ENCODE results near the gene CFAP298. TPM values are rescaled to one million over a fixed set of nuclear protein-coding genes. Genes with fewer than 3 reads are reported as not detected.

Gene CFAP298
- total and polyA plus RNA-seq, 2 of the 13 experiments (the other 11 are each of a cell fraction or from before 2014, with no cell fraction given), result 21.2 to 62.2 TPM

DNA sequence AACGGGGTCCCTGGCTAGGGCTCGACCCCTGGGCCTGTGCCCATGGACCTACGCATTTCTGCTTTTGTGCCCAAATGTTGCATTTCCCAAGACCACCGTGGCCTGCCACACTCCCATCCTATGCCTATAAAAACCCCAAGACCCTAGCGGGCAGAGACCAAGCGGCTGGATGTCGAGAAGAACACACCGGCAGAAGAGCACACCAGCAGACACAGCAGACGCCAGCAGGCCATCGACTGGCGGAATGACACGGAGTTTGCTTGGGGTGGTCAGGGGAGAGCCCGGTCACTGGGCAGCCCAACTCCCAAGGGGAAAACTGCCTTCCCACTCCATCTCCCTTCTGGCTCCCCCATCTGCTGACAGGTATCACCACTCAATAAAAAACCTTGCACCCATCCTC, 31.2 kb downstream of the CFAP298 start:
- no peak for ATAC-seq
- no peak overlapping the region for H3K4me2 ChIP-seq (ENCODE audit: low read depth, low read length)
- H3K9ac ChIP-seq (ENCODE audit: insufficient read depth, low read depth, low read length), result no peak overlapping the region
- no peak for TF ChIP-seq ZNF841 (CRISPR knock-in tag; IDR thresholded peaks at IDR 0.05; ENCODE audit: borderline replicate concordance)
- TF ChIP-seq, protein P1, sequence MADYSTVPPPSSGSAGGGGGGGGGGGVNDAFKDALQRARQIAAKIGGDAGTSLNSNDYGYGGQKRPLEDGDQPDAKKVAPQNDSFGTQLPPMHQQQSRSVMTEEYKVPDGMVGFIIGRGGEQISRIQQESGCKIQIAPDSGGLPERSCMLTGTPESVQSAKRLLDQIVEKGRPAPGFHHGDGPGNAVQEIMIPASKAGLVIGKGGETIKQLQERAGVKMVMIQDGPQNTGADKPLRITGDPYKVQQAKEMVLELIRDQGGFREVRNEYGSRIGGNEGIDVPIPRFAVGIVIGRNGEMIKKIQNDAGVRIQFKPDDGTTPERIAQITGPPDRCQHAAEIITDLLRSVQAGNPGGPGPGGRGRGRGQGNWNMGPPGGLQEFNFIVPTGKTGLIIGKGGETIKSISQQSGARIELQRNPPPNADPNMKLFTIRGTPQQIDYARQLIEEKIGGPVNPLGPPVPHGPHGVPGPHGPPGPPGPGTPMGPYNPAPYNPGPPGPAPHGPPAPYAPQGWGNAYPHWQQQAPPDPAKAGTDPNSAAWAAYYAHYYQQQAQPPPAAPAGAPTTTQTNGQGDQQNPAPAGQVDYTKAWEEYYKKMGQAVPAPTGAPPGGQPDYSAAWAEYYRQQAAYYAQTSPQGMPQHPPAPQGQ (CRISPR knock-in tag; IDR thresholded peaks at IDR 0.05; ENCODE audit: borderline replicate concordance), result no peak
- TF ChIP-seq MIXL1 (CRISPR knock-in tag; IDR thresholded peaks at IDR 0.05), result no peak
- TF ChIP-seq, protein P2, sequence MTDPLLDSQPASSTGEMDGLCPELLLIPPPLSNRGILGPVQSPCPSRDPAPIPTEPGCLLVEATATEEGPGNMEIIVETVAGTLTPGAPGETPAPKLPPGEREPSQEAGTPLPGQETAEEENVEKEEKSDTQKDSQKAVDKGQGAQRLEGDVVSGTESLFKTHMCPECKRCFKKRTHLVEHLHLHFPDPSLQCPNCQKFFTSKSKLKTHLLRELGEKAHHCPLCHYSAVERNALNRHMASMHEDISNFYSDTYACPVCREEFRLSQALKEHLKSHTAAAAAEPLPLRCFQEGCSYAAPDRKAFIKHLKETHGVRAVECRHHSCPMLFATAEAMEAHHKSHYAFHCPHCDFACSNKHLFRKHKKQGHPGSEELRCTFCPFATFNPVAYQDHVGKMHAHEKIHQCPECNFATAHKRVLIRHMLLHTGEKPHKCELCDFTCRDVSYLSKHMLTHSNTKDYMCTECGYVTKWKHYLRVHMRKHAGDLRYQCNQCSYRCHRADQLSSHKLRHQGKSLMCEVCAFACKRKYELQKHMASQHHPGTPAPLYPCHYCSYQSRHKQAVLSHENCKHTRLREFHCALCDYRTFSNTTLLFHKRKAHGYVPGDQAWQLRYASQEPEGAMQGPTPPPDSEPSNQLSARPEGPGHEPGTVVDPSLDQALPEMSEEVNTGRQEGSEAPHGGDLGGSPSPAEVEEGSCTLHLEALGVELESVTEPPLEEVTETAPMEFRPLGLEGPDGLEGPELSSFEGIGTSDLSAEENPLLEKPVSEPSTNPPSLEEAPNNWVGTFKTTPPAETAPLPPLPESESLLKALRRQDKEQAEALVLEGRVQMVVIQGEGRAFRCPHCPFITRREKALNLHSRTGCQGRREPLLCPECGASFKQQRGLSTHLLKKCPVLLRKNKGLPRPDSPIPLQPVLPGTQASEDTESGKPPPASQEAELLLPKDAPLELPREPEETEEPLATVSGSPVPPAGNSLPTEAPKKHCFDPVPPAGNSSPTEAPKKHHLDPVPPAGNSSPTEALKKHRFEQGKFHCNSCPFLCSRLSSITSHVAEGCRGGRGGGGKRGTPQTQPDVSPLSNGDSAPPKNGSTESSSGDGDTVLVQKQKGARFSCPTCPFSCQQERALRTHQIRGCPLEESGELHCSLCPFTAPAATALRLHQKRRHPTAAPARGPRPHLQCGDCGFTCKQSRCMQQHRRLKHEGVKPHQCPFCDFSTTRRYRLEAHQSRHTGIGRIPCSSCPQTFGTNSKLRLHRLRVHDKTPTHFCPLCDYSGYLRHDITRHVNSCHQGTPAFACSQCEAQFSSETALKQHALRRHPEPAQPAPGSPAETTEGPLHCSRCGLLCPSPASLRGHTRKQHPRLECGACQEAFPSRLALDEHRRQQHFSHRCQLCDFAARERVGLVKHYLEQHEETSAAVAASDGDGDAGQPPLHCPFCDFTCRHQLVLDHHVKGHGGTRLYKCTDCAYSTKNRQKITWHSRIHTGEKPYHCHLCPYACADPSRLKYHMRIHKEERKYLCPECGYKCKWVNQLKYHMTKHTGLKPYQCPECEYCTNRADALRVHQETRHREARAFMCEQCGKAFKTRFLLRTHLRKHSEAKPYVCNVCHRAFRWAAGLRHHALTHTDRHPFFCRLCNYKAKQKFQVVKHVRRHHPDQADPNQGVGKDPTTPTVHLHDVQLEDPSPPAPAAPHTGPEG (CRISPR knock-in tag; IDR thresholded peaks at IDR 0.05), result no peak
- TF ChIP-seq LCORL (IDR thresholded peaks at IDR 0.05), result no peak
- no peak for TF ChIP-seq LCORL (CRISPR knock-in tag; IDR thresholded peaks at IDR 0.05)
- TF ChIP-seq ZNF430 (CRISPR knock-in tag; IDR thresholded peaks at IDR 0.05), result no peak
- peaks cover 21% of the 10 kb centered on the region for H3K4me1 ChIP-seq (ENCODE audit: insufficient read depth, low read length)
- H4K20me1 ChIP-seq (ENCODE audit: insufficient read depth, low read length), result no peaks in the 10 kb centered on the region
- no peaks in the 10 kb centered on the region for H3K9me3 ChIP-seq (ENCODE audit: low read length)
- BruUV-seq (replicated peaks), result no TSS peak
- intact Hi-C loops (cut with micrococcal nuclease; ENCODE audit: unreplicated experiment), result no loop called here
- H3K4me3 ChIP-seq (replicated peaks in 1 of 3; ENCODE audit: insufficient read depth in 1 of 3, low read depth in 2 of 3, low read length in 3 of 3), result no peak overlapping the region
- no peak for DNase-seq (ENCODE audit: low spot score)
- CTCF ChIA-PET (ENCODE audit: low intra/inter-chr PET ratio, low total read pairs), result no interaction called here
- FAIRE-seq, result no peak
- WGBS (ENCODE audit: low lambda C conversion rate), result 84% methylated on average over 13 of the region's 13 CpGs
- no peaks in the 10 kb centered on the region for H3K79me2 ChIP-seq (ENCODE audit: insufficient read depth, low read length)
- no peak overlapping the region for H2AFZ ChIP-seq (ENCODE audit: low read length)
- in situ Hi-C loops (cut with HindIII; ENCODE audit: extremely low pct_ligation_motif_present, low pct_unique_long_range_greater_than_20kb), result no loop called here
- H3K27ac ChIP-seq (ENCODE audit: extremely low read length, insufficient read depth, low read length), result no peak overlapping the region
- no peaks in the 10 kb centered on the region for H3K27me3 ChIP-seq (ENCODE audit: control insufficient read depth in 1 of 2, insufficient read depth in 2 of 2, low read length in 2 of 2)
- POLR2A ChIA-PET, result no interaction called here
- H3K36me3 ChIP-seq (replicated peaks in 1 of 2; ENCODE audit: control insufficient read depth in 1 of 2, insufficient read depth in 2 of 2, low read length in 2 of 2), result no peaks in the 10 kb centered on the region

Data from HepG2 (cell line).